RWPE2 (cell line): ENCODE data around the gene NOP9.

ENCODE experiments used
- ATAC-seq: fragments of 200-7000 bp; cut with Tn5 transposase; 3 replicates; pipeline ENCODE4 v1.9.1; 2021; ENCODE audit warnings: low read depth
- DNase-seq: peaks from one replicate; pipeline ENCODE4 v3.0.0-alpha.2; 2020; ENCODE audit warnings: low spot score
- H3K27ac ChIP-seq: fragments of 450-650 bp; 2 replicates; pipeline ENCODE4 v1.5.1; 2017; ENCODE audit warnings: mild to moderate bottlenecking; ENCODE audit not compliant: poor library complexity, severe bottlenecking
- H3K27me3 ChIP-seq: fragments of 250-450 bp; sonication (Bioruptor Pico); 2 replicates; pipeline ENCODE4 v1.5.1; 2021; ENCODE audit warnings: mild to moderate bottlenecking, moderate library complexity; ENCODE audit not compliant: insufficient read depth, poor library complexity, severe bottlenecking
- H3K36me3 ChIP-seq: fragments of 250-450 bp; sonication (Bioruptor Pico); 2 replicates; pipeline ENCODE4 v1.5.1; 2020; ENCODE audit warnings: low read depth, mild to moderate bottlenecking, moderate library complexity
- H3K4me1 ChIP-seq: fragments of 250-450 bp; sonication (Bioruptor Pico); 2 replicates; pipeline ENCODE4 v1.5.1; 2021; ENCODE audit warnings: mild to moderate bottlenecking, moderate library complexity; ENCODE audit not compliant: insufficient read depth, poor library complexity, severe bottlenecking
- H3K4me3 ChIP-seq: fragments of 250-450 bp; sonication (Bioruptor Pico); 2 replicates; pipeline ENCODE4 v1.5.1; 2021; ENCODE audit warnings: mild to moderate bottlenecking, moderate library complexity; ENCODE audit not compliant: severe bottlenecking
- H3K9me3 ChIP-seq: fragments of 250-450 bp; sonication (Bioruptor Pico); 2 replicates; pipeline ENCODE4 v1.5.1; 2021; ENCODE audit warnings: mild to moderate bottlenecking, moderate library complexity; ENCODE audit not compliant: severe bottlenecking
- CTCF ChIP-seq: fragments of 450-650 bp; IDR thresholded peaks from one replicate; pipeline ENCODE4 v1.5.1; 2017; ENCODE audit warnings: mild to moderate bottlenecking, moderate library complexity; ENCODE audit not compliant: poor library complexity, severe bottlenecking

Gene NOP9

GRCh38 chr14:24271134-24271833 lies 28.4 kb upstream of the NOP9 start, which contains the start of gene RABGGTA:
TSS of gene RABGGTA (minus strand) at chr14:24271597. CDS start at chr14:24271115, 482 bp downstream.
- Histone ChIP-seq H3K27me3 (no peaks in the 10 kb centered on the region), H3K27ac (peak within 1 kb of the TSS; percentile 98), H3K9me3 (no peaks in the 10 kb centered on the region), H3K4me1 (peaks cover 32% of the 10 kb centered on the region), H3K4me3 (peak within 1 kb of the TSS; percentile 88), H3K36me3 (peaks cover 29% of the 10 kb centered on the region)
- peak; percentile 97 for TF ChIP-seq CTCF
- ATAC-seq, result peak; percentile 83
- DNase-seq, result peak; percentile 93

- Histone ChIP-seq H3K4me3 (peak overlapping the region; percentile 88), H3K9me3 (no peaks in the 10 kb centered on the region), H3K36me3 (peaks cover 23% of the 10 kb centered on the region), H3K4me1 (peaks cover 32% of the 10 kb centered on the region), H3K27ac (peak overlapping the region; percentile 98), H3K27me3 (no peaks in the 10 kb centered on the region)
- DNase-seq, result no peak
- no peak for TF ChIP-seq CTCF
- ATAC-seq, result no peak
Measured at GRCh38 chr14:24271834-24272263, 27.8 kb upstream of the NOP9 start.

GRCh38 chr14:24272467-24272866 lies 27.2 kb upstream of the NOP9 start:
- ATAC-seq (no peak), DNase-seq (no peak)
- no peaks in the 10 kb centered on the region for H3K9me3 ChIP-seq
- H3K4me3 ChIP-seq, result no peak overlapping the region
- H3K36me3 ChIP-seq, result peaks cover 22% of the 10 kb centered on the region
- TF ChIP-seq CTCF, result no peak
- peak overlapping the region; percentile 98 for H3K27ac ChIP-seq
- no peaks in the 10 kb centered on the region for H3K27me3 ChIP-seq
- H3K4me1 ChIP-seq, result peaks cover 32% of the 10 kb centered on the region

GRCh38 chr14:24273422-24273998 lies 26.1 kb upstream of the NOP9 start:
- H3K4me1 ChIP-seq, result peaks cover 32% of the 10 kb centered on the region
- DNase-seq (no peak), ATAC-seq (no peak)
- H3K9me3 ChIP-seq, result no peaks in the 10 kb centered on the region
- no peaks in the 10 kb centered on the region for H3K27me3 ChIP-seq
- peak; percentile 39 for TF ChIP-seq CTCF
- H3K27ac ChIP-seq, result peak overlapping the region; percentile 98
- H3K4me3 ChIP-seq, result no peak overlapping the region
- H3K36me3 ChIP-seq, result peaks cover 21% of the 10 kb centered on the region

- peak overlapping the region; percentile 98 for H3K27ac ChIP-seq
Measured at GRCh38 chr14:24274101-24274543, 25.5 kb upstream of the NOP9 start.

More at GRCh38 chr14:24274101-24274543, 25.5 kb upstream of the NOP9 start:
- no peak for TF ChIP-seq CTCF
- ATAC-seq, result peak; percentile 76
- Histone ChIP-seq H3K4me1 (peaks cover 36% of the 10 kb centered on the region), H3K27me3 (no peaks in the 10 kb centered on the region), H3K9me3 (no peaks in the 10 kb centered on the region), H3K4me3 (no peak overlapping the region), H3K36me3 (peaks cover 15% of the 10 kb centered on the region)
- no peak for DNase-seq
